ENCODE results near the gene CCDC85C.

The CCDC85C gene

GRCh38 chr14:99563749-99564129 is 40.3 kb downstream of the CCDC85C start:
- TF ChIP-seq CTCF (IDR thresholded peaks at IDR 0.05; ENCODE audit: low read depth, low read length), result no peak

GRCh38 chr14:99562856-99563748 is 40.9 kb downstream of the CCDC85C start:
- no peak for TF ChIP-seq CTCF (IDR thresholded peaks at IDR 0.05; ENCODE audit: low read depth, low read length)

More at GRCh38 chr14:99563749-99564129, 40.3 kb downstream of the CCDC85C start:
- no peak for DNase-seq (ENCODE audit: extremely low read depth, low read depth)

GRCh38 chr14:99561864-99562263 is 42.1 kb downstream of the CCDC85C start:
- no peak for TF ChIP-seq CTCF (IDR thresholded peaks at IDR 0.05; ENCODE audit: low read depth, low read length)
- no peak for DNase-seq (ENCODE audit: extremely low read depth, low read depth)

More at GRCh38 chr14:99562856-99563748, 40.9 kb downstream of the CCDC85C start:
- no peak for DNase-seq (ENCODE audit: extremely low read depth, low read depth)

GRCh38 chr14:99560922-99561683 is 42.9 kb downstream of the CCDC85C start:
- TF ChIP-seq CTCF (IDR thresholded peaks at IDR 0.05; ENCODE audit: low read depth, low read length), result no peak
- DNase-seq (ENCODE audit: extremely low read depth, low read depth), result no peak

GRCh38 chr14:99560403-99560802 is 43.6 kb downstream of the CCDC85C start:
- no peak for TF ChIP-seq CTCF (IDR thresholded peaks at IDR 0.05; ENCODE audit: low read depth, low read length)
- DNase-seq (ENCODE audit: extremely low read depth, low read depth), result no peak

GRCh38 chr14:99559286-99559990 is 44.6 kb downstream of the CCDC85C start:
- no peak for DNase-seq (ENCODE audit: extremely low read depth, low read depth)
- TF ChIP-seq CTCF (IDR thresholded peaks at IDR 0.05; ENCODE audit: low read depth, low read length), result no peak

Data from AG09319 (cell line).